ENCODE measurements around the gene ACRV1.

The ACRV1 gene

DNA sequence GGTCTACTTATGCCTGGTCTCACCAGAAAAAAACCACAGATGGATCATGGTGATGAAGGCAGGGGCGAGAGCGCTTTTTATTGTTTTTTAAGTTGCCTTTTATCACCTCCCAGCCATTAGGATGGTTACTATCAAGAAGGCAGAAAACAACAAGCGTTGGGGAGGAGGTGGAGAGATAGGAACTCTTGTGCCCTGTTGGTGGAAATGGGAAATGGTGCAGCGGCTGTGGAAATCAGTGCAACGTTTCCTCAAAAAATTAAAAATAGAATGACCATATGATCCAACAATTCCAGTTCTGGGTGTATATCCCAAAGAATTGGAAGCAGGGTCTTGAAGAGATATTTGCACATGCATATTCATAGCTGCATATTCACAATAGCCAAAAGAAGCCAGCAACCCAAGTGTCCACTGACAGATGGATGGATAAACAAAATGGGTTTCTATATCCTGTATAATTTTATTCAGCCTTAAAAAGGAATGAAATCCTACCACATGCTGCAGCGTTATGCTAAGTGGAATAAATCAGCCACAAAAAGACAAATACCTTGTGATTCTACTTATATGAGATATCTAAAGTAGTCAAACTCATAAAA lies 20.5 kb upstream of the ACRV1 start:
- H3K4me3 ChIP-seq (ENCODE audit: low read depth, low read length) = no peak overlapping the region
- no peaks in the 10 kb centered on the region for H3K36me3 ChIP-seq
- H3K9me3 ChIP-seq (ENCODE audit: severe bottlenecking) = no peaks in the 10 kb centered on the region
- DNase-seq = no peak
- H3K27ac ChIP-seq = no peak overlapping the region
- peaks cover 5% of the 10 kb centered on the region for H3K27me3 ChIP-seq (ENCODE audit: insufficient read depth, low read depth, severe bottlenecking)
- TF ChIP-seq, protein P1, sequence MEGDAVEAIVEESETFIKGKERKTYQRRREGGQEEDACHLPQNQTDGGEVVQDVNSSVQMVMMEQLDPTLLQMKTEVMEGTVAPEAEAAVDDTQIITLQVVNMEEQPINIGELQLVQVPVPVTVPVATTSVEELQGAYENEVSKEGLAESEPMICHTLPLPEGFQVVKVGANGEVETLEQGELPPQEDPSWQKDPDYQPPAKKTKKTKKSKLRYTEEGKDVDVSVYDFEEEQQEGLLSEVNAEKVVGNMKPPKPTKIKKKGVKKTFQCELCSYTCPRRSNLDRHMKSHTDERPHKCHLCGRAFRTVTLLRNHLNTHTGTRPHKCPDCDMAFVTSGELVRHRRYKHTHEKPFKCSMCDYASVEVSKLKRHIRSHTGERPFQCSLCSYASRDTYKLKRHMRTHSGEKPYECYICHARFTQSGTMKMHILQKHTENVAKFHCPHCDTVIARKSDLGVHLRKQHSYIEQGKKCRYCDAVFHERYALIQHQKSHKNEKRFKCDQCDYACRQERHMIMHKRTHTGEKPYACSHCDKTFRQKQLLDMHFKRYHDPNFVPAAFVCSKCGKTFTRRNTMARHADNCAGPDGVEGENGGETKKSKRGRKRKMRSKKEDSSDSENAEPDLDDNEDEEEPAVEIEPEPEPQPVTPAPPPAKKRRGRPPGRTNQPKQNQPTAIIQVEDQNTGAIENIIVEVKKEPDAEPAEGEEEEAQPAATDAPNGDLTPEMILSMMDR (IDR thresholded peaks at IDR 0.05; ENCODE audit: low read depth, low read length) = no peak

DNA sequence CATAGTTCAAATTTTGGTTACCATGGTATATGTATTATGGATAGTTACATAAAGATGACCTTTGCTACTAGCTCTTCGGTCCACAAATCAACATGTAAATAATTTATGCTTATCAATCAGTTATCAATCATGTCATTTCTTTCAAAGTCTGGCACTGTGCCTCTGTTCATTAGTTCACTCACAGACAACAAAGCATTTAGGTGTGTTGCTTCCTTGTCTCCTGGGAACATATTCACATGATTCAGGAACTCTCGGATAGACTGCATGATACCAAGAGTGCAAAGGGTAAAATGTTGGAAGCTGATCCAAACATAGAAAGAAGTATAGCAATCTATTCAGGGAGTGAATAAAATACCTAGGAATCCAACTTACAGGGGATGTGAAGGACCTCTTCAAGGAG lies 14.3 kb upstream of the ACRV1 start:
- Histone ChIP-seq H3K27me3 (ENCODE audit: insufficient read depth, low read depth, severe bottlenecking) (no peaks in the 10 kb centered on the region), H3K27ac (no peak overlapping the region), H3K9me3 (ENCODE audit: severe bottlenecking) (no peaks in the 10 kb centered on the region), H3K36me3 (no peaks in the 10 kb centered on the region), H3K4me3 (ENCODE audit: low read depth, low read length) (no peak overlapping the region)
- no peak for DNase-seq
- TF ChIP-seq, protein P1 (IDR thresholded peaks at IDR 0.05; ENCODE audit: low read depth, low read length) = no peak

DNA sequence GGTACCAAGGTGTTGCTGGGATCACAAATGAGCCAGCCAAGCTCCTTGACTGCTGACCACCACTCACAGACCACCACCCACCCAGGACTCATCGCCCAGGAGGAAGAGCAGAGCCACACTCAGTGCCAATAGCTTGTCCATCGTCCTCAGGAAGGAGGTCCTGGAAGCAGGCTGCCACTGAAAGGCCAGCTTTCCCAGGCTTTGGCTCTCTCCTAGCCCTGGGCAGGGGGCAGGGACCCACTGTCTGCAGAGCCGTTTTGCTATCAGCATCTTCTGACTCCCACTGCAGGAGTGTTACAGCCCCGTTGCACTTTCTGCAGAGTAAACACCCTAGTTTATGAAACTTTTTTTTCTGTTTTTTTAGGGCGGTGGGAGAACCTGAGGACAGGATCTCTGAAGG lies 12.2 kb upstream of the ACRV1 start:
- H3K27me3 ChIP-seq (ENCODE audit: insufficient read depth, low read depth, severe bottlenecking) = no peaks in the 10 kb centered on the region
- no peaks in the 10 kb centered on the region for H3K9me3 ChIP-seq (ENCODE audit: severe bottlenecking)
- TF ChIP-seq, protein P1 (IDR thresholded peaks at IDR 0.05; ENCODE audit: low read depth, low read length) = no peak
- DNase-seq = no peak
- H3K36me3 ChIP-seq = no peaks in the 10 kb centered on the region
- H3K4me3 ChIP-seq (ENCODE audit: low read depth, low read length) = no peak overlapping the region
- H3K27ac ChIP-seq = no peak overlapping the region

DNA sequence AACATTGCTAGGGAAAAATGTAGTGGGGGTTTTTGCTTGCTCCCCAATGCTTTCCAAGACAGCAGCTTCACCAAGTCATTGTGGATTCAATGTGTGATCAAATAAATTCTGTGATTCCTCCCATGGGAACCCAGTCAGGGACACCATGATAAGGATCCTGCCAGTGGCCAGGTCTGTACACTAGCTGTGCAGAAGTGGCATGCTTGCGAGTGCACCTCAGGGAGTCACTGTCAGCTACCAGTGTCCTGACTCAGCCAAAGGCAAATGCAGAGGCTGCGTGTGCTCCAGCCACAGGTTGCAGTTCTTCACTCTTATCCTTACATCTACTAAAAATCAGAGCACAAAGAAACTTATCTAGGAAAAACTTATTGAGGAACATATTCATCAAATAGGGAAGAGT lies 9.4 kb upstream of the ACRV1 start:
- no peaks in the 10 kb centered on the region for H3K36me3 ChIP-seq
- no peak for DNase-seq
- H3K27me3 ChIP-seq (ENCODE audit: insufficient read depth, low read depth, severe bottlenecking) = no peaks in the 10 kb centered on the region
- H3K9me3 ChIP-seq (ENCODE audit: severe bottlenecking) = no peaks in the 10 kb centered on the region
- TF ChIP-seq, protein P1 (IDR thresholded peaks at IDR 0.05; ENCODE audit: low read depth, low read length) = no peak
- H3K4me3 ChIP-seq (ENCODE audit: low read depth, low read length) = no peak overlapping the region
- no peak overlapping the region for H3K27ac ChIP-seq

DNA sequence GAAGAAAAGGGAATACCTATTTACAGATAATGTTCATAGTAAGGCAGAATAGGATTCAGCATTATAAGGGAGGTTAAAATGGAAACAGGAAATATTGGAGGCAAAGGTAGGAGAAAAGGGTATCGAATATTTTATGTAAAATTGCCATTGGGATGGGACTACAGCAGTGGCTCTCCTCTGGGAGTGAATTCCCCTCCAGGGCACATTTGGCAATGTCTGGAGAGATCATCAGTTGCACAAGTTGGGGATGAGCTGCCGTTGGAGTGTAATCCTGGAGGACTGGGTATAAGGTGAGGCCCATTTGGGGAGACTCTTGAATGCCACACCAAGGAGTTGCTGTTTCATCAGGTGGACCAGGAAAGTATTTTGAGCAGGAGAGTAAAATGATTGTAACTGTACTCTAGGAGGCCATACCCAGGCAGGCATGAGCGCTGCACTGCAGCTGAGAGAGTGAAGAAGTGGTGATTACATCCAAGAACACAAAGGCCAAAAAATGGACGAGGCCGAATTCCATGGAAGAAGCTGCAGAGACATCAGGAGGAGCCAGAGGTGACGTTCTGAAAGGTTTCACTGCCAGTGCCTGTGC lies 8.7 kb upstream of the ACRV1 start:
- Histone ChIP-seq H3K27ac (no peak overlapping the region), H3K36me3 (no peaks in the 10 kb centered on the region), H3K27me3 (ENCODE audit: insufficient read depth, low read depth, severe bottlenecking) (no peaks in the 10 kb centered on the region), H3K9me3 (ENCODE audit: severe bottlenecking) (no peaks in the 10 kb centered on the region), H3K4me3 (ENCODE audit: low read depth, low read length) (no peak overlapping the region)
- TF ChIP-seq, protein P1 (IDR thresholded peaks at IDR 0.05; ENCODE audit: low read depth, low read length) = no peak
- DNase-seq = no peak

DNA sequence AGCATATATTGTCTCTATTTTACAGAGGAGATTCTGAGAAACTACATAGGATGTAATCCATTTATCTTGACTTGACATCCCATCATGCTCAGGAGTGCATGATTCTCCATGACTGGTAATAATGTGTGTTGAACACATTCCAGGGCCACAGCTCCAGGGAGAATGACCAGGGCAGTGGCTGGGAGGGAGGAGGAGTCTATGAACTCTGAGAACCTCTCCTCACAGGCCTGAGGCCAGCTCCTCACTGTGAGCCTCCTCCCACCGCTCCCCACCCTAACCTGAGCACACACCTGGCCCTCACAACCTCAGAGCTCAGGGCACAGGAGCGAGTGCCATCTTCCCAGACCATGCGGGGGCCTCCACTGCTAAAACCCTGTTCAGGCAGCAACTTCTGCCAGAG lies 8.0 kb upstream of the ACRV1 start:
- no peaks in the 10 kb centered on the region for H3K27me3 ChIP-seq (ENCODE audit: insufficient read depth, low read depth, severe bottlenecking)
- TF ChIP-seq, protein P1 (IDR thresholded peaks at IDR 0.05; ENCODE audit: low read depth, low read length) = no peak
- no peak for DNase-seq

More for the DNA sequence above, 8.0 kb upstream of the ACRV1 start:
- Histone ChIP-seq H3K4me3 (ENCODE audit: low read depth, low read length) (no peak overlapping the region), H3K36me3 (no peaks in the 10 kb centered on the region), H3K9me3 (ENCODE audit: severe bottlenecking) (no peaks in the 10 kb centered on the region), H3K27ac (no peak overlapping the region)
